Peyer's patch (tissue), 4 donors: ENCODE measurements around the gene ATF6. TPM values are rescaled to one million over a fixed set of nuclear protein-coding genes. Genes with fewer than 3 reads are reported as not detected.

Experiments used
- DNase-seq, 3 donors: peaks; one replicate each; pipeline ENCODE4 v3.0.0-alpha.2; 2017 to 2019
- H3K27ac ChIP-seq, 4 donors: fragments of 200-600 bp; sonication (generic); one replicate each; pipeline ENCODE4 v1.5.1; 2016 to 2019
- H3K27me3 ChIP-seq, 2 donors: fragments of 200-600 bp; sonication (generic); one replicate each; pipeline ENCODE4 v1.5.1; 2019
- H3K36me3 ChIP-seq, 3 donors: fragments of 200-600 bp; sonication (generic); one replicate each; pipeline ENCODE4 v1.5.1; 2016 to 2019
- H3K4me1 ChIP-seq, 4 donors: fragments of 200-600 bp; sonication (generic); one replicate each; pipeline ENCODE4 v1.5.1; 2016 to 2019
- H3K4me3 ChIP-seq, 4 donors: fragments of 200-600 bp; sonication (generic); 1 replicate in 3 of 4; 2 replicates in 1 of 4; pipeline ENCODE4 v1.5.1; 2016 to 2019; ENCODE audit warnings: mild to moderate bottlenecking in 1 of 4
- H3K9me3 ChIP-seq, 4 donors: fragments of 200-600 bp; sonication (generic); one replicate each; pipeline ENCODE4 v1.5.1; 2016 to 2019; ENCODE audit warnings: mild to moderate bottlenecking in 1 of 4
- POLR2A ChIP-seq, 2 donors: fragments of 450-650 bp; IDR thresholded peaks; one replicate each; pipeline ENCODE4 v1.5.1; 2017; ENCODE audit warnings: antibody characterized with exemption in 2 of 2, mild to moderate bottlenecking in 2 of 2, moderate library complexity in 2 of 2
- total RNA-seq, 4 donors: library from RNA; depleted of rRNA; stranded (reverse); fragments of >200 nt; gene quantifications; one replicate each; pipeline ENCODE4 v1.1.0, GENCODE V29; 2016
- TF ChIP-seq, protein P1 (sequence below), 6 experiments: fragments of 450-650 bp in 4 of 6; fragments of 200-600 bp in 2 of 6; sonication (generic) in 1 of 6; IDR thresholded peaks; one replicate each; pipeline ENCODE4 v1.5.1; 2017 to 2019; ENCODE audit warnings: antibody characterized with exemption in 6 of 6, mild to moderate bottlenecking in 3 of 6, moderate library complexity in 1 of 6

The ATF6 gene
- total RNA-seq, 4 donors from 2014 or later, result 15.5 to 21.4 (median 20.8) TPM

DNA sequence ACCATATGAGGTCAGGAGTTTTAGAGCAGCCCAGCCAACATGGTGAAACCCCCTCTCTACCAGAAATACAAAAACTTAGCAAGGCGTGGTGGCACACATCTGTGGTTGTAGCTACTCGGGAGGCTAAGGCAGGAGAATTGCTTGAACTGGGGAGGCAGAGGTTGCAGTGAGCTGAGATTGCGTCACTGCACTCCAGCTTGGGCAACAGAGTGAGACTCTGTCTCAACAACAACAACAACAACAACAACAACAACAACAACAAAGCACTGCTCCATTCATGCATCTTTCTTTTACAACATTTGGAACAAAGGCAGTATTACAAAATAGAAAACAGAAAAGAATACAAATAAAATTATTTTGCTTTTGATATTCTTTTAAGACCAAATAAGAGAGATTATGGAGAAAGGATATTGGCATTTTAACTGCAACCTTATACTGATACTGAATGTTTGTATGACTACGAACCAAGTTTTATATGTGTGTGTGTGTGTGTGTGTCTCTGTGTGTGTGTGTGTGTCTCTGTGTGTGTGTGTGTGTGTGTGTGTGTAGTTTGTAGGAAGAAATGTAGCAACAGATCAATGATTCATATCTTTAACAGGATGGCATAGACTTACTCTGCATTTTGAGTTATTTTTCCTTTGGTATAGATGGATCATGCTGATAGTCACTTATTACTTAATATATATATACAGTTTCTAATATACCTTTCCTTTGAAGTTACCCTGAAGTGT is 24.6 kb downstream of the ATF6 start:
- H3K27ac ChIP-seq, result no peak overlapping the region
- peaks cover 0 to 78% (median 0%) of the 10 kb centered on the region in 3 donors for H3K36me3 ChIP-seq
- no peaks in the 10 kb centered on the region for H3K9me3 ChIP-seq
- no peaks in the 10 kb centered on the region for H3K27me3 ChIP-seq
- DNase-seq, result no peak
- TF ChIP-seq, protein P1, sequence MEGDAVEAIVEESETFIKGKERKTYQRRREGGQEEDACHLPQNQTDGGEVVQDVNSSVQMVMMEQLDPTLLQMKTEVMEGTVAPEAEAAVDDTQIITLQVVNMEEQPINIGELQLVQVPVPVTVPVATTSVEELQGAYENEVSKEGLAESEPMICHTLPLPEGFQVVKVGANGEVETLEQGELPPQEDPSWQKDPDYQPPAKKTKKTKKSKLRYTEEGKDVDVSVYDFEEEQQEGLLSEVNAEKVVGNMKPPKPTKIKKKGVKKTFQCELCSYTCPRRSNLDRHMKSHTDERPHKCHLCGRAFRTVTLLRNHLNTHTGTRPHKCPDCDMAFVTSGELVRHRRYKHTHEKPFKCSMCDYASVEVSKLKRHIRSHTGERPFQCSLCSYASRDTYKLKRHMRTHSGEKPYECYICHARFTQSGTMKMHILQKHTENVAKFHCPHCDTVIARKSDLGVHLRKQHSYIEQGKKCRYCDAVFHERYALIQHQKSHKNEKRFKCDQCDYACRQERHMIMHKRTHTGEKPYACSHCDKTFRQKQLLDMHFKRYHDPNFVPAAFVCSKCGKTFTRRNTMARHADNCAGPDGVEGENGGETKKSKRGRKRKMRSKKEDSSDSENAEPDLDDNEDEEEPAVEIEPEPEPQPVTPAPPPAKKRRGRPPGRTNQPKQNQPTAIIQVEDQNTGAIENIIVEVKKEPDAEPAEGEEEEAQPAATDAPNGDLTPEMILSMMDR (IDR thresholded peaks at IDR 0.05), result no peak
- TF ChIP-seq POLR2A (IDR thresholded peaks at IDR 0.05), result no peak
- H3K4me1 ChIP-seq, result no peaks in the 10 kb centered on the region
- H3K4me3 ChIP-seq, result no peak overlapping the region

DNA sequence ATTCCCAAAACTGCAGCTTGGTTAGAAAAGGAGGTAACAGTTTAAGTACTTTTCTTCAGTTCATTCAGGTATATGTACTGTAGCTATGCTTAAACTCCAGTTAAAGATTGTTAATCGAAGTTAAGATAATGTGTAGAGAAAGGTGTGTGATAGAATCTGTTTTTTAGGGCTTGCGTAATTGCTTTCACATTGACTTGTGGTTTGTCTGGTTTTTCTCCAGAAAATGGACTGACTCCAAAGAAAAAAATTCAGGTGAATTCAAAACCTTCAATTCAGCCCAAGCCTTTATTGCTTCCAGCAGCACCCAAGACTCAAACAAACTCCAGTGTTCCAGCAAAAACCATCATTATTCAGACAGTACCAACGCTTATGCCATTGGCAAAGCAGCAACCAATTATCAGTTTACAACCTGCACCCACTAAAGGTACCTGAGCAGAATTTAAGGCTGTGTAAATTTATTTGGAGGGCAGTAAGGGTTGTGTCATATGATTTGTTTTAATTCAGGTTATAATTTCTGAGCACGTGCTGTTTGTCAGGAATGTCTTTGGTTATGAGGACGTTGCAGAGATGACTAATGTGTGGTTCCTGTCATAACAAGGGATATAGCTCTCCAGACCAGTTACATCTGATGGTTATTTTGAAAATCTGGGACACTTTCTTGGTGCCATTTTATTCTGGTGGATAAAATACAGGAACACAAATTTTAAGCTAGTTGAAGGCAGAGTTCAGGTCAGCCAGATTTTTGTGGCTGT is 26.0 kb downstream of the ATF6 start:
- Histone ChIP-seq H3K27ac (no peak overlapping the region), H3K36me3 (peaks cover 0 to 71% (median 0%) of the 10 kb centered on the region in 3 donors), H3K4me1 (no peaks in the 10 kb centered on the region), H3K27me3 (no peaks in the 10 kb centered on the region), H3K4me3 (no peak overlapping the region), H3K9me3 (no peaks in the 10 kb centered on the region)
- TF ChIP-seq, protein P1 (IDR thresholded peaks at IDR 0.05), result no peak
- no peak for DNase-seq

DNA sequence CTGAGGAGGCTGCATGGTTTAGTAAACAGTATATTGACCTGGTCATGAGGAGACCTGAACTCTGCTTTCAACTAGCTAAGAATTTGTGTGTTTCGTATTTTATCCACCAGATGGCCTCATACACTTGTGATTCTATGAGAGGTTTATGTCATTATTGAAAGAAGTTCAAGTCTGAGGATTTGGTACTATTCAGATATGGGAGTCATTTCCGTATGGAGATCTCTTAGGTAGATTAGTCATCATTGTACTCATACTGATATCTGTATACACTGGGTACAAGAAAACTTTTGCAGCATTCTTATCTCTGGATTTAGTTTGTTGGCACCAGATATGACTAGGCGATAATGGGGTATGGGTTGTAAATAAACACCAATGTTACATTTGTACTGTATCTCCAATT is 26.6 kb downstream of the ATF6 start:
- H3K36me3 ChIP-seq, result peaks cover 0 to 69% (median 0%) of the 10 kb centered on the region in 3 donors
- no peak for DNase-seq
- H3K4me3 ChIP-seq, result no peak overlapping the region
- TF ChIP-seq, protein P1 (IDR thresholded peaks at IDR 0.05), result peak; percentile 11 to 75 (median 57)
- TF ChIP-seq POLR2A (IDR thresholded peaks at IDR 0.05), result no peak
- H3K27ac ChIP-seq, result no peak overlapping the region
- H3K9me3 ChIP-seq, result no peaks in the 10 kb centered on the region
- no peaks in the 10 kb centered on the region for H3K27me3 ChIP-seq
- H3K4me1 ChIP-seq, result no peaks in the 10 kb centered on the region

GRCh38 chr1:161799792-161800191 is 33.7 kb downstream of the ATF6 start:
- no peak overlapping the region for H3K27ac ChIP-seq
- peaks cover 0 to 56% (median 0%) of the 10 kb centered on the region in 3 donors for H3K36me3 ChIP-seq
- no peaks in the 10 kb centered on the region for H3K9me3 ChIP-seq
- no peak for DNase-seq
- H3K4me3 ChIP-seq, result no peak overlapping the region
- no peaks in the 10 kb centered on the region for H3K27me3 ChIP-seq
- no peak for TF ChIP-seq POLR2A (IDR thresholded peaks at IDR 0.05)
- TF ChIP-seq, protein P1 (IDR thresholded peaks at IDR 0.05), result no peak
- H3K4me1 ChIP-seq, result no peaks in the 10 kb centered on the region

GRCh38 chr1:161801955-161802354 is 35.8 kb downstream of the ATF6 start:
- H3K27ac ChIP-seq, result no peak overlapping the region

More at GRCh38 chr1:161801955-161802354, 35.8 kb downstream of the ATF6 start:
- no peak overlapping the region for H3K4me3 ChIP-seq
- TF ChIP-seq POLR2A (IDR thresholded peaks at IDR 0.05), result no peak
- TF ChIP-seq, protein P1 (IDR thresholded peaks at IDR 0.05), result no peak
- no peaks in the 10 kb centered on the region for H3K4me1 ChIP-seq
- peaks cover 0 to 41% (median 0%) of the 10 kb centered on the region in 3 donors for H3K36me3 ChIP-seq
- no peak for DNase-seq
- no peaks in the 10 kb centered on the region for H3K9me3 ChIP-seq
- no peaks in the 10 kb centered on the region for H3K27me3 ChIP-seq
